Measurements from ENCODE around the gene H6PD. TPM values are rescaled to one million over a fixed set of nuclear protein-coding genes. Genes with fewer than 3 reads are reported as not detected.
A peak's percentile ranks its signal among the peaks of the same experiment; 100 is the strongest.

Gene H6PD
- total and polyA plus RNA-seq, 9 of the 15 experiments (the other 6 are each of a cell fraction or from before 2014, with no cell fraction given), result 0.04 to 2.5 (median 0.95) TPM

DNA sequence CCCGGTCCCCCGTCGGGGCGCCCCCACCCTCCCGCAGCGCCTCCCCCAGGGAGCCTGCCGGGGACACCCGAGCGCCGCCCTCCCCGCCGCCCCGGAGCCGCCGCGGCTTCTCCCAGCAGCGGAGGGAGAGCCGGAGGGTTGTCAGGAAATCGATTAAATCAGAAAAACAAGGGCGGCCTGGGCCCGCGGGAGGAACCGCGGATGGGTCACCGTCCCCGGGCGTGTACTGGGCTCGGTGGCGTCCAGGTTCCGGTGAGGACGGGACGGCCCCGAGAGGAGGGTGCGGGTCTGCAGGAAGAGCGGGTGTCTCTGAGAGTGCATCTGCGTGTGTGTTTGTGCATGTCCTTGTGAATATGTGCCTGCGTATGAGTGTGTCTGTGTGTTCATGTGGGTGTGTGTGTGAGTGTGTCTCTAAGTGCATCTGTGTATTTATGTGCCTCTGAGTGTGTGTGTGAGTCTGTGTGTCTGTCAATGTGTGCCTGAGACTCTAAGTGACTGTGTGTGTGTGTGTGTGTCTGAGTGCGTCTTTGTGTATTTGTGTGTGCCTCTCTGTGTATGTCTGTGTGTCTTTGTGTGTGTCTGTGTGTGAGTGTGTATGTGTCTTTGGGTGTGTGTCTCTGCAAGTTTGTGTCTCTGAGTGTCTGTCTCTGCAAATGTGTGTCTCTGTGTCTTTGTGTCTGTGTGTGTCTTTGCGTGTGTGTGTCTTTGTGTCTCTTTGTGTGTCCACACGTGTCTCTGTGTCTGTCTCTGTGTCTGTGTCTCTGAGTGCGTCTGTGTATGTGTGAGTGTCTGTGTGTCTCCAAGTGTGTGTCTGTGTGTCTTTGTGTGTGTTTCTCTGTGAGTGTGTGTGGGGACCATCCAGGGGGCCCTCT lies 59.2 kb downstream of the H6PD start (continued):
- TF ChIP-seq ZNF609 (CRISPR knock-in tag; IDR thresholded peaks at IDR 0.05; ENCODE audit: borderline replicate concordance) (no peak), PHB2 (IDR thresholded peaks at IDR 0.05; ENCODE audit: low read depth) (0 out of 2 replicates have a peak, but pooled peaks have one; percentile 36), MTA2 (IDR thresholded peaks at IDR 0.05; ENCODE audit: low read depth) (no peak), SIN3A (IDR thresholded peaks at IDR 0.05; ENCODE audit: borderline replicate concordance in 2 of 2, control insufficient read depth in 1 of 2, low read depth in 2 of 2, low read length in 2 of 2) (no peak), SOX6 (IDR thresholded peaks at IDR 0.05) (no peak), UBTF (IDR thresholded peaks at IDR 0.05; ENCODE audit: borderline replicate concordance in 1 of 2, low read depth in 2 of 2, low read length in 2 of 2) (peak in 1 of 2 experiments; percentile 25; a peak in 1 of 4 replicates), SIN3B (IDR thresholded peaks at IDR 0.05; ENCODE audit: low read depth) (no peak), CBFA2T2 (conservative IDR thresholded peaks at IDR 0.05) (no peak), SUPT5H (IDR thresholded peaks at IDR 0.05) (peak; percentile 28; the same call in 1 of the 2 replicates), CTBP1 (IDR thresholded peaks at IDR 0.05; ENCODE audit: borderline replicate concordance) (0 out of 2 replicates have a peak, but pooled peaks have one; percentile 16), ZNF140 (CRISPR knock-in tag; IDR thresholded peaks at IDR 0.05) (no peak), RUNX1 (IDR thresholded peaks at IDR 0.05; ENCODE audit: low read depth) (no peak), KDM5B (IDR thresholded peaks at IDR 0.05; ENCODE audit: insufficient replicate concordance, low read depth, low read length) (no peak)
- TF ChIP-seq, protein P1, sequence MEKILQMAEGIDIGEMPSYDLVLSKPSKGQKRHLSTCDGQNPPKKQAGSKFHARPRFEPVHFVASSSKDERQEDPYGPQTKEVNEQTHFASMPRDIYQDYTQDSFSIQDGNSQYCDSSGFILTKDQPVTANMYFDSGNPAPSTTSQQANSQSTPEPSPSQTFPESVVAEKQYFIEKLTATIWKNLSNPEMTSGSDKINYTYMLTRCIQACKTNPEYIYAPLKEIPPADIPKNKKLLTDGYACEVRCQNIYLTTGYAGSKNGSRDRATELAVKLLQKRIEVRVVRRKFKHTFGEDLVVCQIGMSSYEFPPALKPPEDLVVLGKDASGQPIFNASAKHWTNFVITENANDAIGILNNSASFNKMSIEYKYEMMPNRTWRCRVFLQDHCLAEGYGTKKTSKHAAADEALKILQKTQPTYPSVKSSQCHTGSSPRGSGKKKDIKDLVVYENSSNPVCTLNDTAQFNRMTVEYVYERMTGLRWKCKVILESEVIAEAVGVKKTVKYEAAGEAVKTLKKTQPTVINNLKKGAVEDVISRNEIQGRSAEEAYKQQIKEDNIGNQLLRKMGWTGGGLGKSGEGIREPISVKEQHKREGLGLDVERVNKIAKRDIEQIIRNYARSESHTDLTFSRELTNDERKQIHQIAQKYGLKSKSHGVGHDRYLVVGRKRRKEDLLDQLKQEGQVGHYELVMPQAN (IDR thresholded peaks at IDR 0.05; ENCODE audit: borderline replicate concordance), result 0 out of 2 replicates have a peak, but pooled peaks have one; percentile 46
- TF ChIP-seq, protein P2, sequence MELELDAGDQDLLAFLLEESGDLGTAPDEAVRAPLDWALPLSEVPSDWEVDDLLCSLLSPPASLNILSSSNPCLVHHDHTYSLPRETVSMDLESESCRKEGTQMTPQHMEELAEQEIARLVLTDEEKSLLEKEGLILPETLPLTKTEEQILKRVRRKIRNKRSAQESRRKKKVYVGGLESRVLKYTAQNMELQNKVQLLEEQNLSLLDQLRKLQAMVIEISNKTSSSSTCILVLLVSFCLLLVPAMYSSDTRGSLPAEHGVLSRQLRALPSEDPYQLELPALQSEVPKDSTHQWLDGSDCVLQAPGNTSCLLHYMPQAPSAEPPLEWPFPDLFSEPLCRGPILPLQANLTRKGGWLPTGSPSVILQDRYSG (tag; conservative IDR thresholded peaks at IDR 0.05; ENCODE audit: low read depth), result no peak
